Measurements from ENCODE around the gene KCNQ1OT1.

KCNQ1OT1 gene

DNA sequence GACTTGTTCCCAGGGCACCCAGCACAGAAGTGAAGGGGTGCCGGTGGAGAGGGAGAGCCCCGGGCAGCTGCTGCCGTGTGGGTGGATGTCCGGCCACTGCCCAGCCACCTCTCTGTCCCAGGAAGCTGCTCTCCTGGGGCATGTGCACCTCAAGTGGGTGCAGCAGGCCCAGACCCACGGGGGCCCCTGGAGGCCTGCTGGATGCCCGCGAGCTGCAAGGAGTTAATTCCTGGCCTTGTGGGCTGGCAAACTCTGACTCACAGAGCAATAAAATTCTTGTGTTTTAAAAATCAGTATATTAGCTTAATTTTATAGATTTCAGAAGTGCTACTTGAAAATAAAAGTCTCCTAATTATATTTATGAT lies 37.4 kb upstream of the KCNQ1OT1 start:
- DNase-seq (ENCODE audit: low read depth), result no peak

DNA sequence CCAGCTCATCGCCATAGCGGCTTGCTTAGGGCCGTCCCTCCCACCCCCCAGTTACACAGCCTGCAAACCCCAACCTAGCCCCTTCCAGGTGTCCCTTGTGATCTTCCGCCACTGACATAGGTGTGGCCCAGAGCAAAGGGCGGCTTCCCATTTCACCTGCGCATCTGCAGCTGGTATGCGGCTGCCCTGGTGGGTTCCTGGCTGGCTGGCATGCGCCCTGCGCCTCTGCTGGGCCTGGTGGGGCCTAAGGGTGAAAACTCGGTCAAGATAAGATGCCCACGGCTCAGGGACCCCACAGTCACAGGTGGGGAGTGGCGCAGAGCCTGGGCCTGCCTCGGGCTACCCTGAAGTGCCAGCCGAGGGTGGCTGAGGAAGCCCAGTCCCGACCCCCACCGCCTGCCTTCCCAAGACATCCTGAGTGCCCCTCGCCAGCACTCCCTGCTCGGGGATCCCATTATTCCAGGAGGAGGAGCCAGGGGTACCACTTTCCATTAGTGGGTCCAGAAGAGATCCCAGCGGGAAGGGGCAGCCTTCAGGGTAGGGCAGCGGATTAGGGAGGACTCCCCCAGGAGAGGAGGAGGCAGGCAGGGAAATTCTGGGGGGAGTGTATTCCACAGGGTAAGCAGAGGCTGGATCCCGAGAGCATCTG lies 36.9 kb upstream of the KCNQ1OT1 start:
- DNase-seq (ENCODE audit: low read depth), result no peak

DNA sequence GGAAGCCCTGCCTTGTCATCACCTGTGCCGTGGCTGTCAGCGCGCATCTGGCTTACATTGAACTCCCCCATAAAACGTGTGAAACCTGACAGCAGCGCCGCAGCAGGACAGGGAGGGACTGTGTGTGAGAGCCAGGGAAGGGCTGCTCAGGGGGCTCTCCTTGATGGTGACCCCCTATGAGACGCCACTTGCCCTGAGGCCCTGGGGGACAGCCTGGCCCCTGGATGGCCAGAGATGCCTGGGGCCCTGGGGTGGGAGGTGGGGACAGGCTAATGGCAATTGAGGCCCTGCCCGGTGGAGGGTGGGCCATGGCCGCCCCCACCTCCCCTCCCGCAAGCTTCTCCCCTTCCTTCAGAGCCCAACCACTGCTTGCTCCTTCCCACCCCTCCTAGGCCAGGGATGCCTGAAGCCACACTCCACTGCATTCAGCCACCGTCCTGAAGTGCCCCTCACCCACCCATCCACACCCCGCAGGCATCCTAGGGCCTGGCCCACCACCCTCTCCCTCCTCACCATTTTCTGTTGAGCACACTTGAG lies 35.3 kb upstream of the KCNQ1OT1 start:
- no peak for DNase-seq (ENCODE audit: low read depth)

DNA sequence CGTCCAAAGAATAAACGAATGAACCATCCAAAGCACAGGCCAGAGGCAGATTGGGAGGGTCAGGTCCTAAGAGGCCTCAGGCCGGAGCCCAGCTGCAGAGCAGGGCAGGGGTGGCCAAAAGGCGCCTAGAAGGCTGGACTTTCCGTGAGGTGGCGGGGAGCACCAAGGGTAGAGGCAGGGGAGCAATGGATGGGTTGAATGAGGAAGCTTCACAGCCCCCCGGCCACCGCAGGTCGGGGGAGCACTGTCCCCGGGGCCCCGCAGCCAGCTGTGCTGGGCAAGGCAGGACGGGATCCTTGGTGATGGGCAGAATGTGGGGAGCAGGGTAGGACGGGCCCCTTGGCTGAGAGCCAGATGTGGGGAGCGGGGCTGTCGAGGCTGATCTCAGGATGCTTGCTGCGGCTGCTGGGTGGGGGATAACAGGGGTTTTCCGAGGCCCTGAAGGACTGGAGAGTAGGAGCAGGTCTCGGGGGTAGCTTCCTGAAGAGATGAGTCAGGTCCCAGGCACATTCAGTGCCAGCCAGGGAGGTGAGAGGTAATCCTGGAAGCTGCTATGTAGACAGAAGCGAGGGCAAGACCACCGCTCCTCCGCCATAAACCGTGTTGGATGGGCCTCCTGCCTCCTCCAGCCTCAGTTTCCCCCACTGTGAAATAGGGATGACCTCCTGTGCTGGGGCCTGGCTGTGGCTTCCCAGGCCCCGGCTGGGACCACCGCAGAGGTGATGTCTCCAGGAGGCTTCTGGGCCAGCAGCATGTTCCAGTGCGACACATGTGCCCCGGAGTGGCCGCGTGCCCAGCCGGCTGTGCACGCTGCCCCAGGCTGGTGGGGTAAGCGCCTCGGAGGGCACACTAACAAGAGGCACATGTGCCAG lies 34.6 kb upstream of the KCNQ1OT1 start:
- DNase-seq (ENCODE audit: low read depth), result no peak

DNA sequence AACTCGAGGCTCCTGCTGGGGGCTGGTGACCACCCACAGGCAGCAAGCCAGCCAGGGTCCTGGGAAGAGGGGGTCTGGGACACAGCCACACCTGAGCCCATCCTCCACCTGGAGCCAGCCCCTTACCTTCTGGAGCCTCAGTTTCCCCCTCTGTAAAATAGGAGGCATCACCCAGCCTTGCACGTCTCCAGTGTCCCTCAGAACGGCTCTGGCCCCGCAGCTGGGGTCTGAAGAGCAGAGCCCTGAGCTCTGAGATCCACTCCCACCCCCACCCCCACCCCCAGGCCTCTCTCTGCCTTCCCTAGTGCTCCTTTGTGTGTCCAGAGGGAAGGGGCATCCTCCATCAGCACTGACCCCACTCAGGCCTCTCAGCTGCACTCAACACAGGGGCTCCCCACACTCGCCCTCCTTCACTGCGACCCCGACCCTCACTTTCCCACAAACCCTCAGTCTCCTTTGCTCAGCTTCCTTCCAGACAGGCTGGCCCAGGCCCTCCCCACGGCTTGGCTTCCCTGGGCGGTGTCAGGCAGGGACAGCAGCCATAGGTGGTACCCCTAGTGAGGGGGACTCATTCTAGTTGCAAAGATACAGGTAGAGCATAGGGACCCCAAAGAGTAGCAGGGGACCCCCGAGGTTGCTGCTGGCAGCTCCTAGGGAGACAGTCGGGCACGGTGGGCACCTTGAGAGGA lies 33.3 kb upstream of the KCNQ1OT1 start:
- no peak for DNase-seq (ENCODE audit: low read depth)

DNA sequence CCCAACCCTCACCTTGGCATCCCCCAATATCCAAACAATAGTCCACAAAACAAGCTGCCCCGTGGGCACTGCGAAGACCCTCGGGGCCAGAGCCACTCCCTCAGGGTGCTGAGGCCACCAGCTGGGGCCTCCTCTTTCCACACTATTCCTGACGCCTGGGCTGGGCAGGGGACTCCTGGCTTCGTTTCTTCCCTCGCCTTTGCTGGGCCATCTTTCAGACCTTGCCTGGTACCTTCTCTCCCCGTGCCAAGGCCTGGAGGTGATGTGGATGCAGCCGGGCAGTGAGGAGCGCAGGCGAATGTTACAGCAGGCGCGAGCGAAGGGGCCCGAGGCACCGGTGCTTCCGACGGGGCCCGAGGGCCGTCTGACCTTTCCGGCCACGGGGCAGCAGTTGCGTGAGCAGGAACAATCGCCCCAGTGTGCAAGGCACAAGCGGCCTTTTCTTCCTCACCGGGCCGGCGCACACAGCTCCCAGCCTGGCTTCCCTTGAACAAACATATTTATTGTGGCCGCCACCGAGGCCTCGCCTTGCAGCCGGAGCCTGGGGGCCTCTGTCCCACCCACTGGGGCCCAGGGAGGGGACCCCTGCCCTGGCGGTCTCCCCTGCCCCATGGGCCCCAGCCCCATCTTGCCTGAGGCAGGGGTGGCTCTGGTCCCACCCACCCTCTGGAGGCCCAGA lies 32.6 kb upstream of the KCNQ1OT1 start:
- DNase-seq (ENCODE audit: low read depth), result no peak

DNA sequence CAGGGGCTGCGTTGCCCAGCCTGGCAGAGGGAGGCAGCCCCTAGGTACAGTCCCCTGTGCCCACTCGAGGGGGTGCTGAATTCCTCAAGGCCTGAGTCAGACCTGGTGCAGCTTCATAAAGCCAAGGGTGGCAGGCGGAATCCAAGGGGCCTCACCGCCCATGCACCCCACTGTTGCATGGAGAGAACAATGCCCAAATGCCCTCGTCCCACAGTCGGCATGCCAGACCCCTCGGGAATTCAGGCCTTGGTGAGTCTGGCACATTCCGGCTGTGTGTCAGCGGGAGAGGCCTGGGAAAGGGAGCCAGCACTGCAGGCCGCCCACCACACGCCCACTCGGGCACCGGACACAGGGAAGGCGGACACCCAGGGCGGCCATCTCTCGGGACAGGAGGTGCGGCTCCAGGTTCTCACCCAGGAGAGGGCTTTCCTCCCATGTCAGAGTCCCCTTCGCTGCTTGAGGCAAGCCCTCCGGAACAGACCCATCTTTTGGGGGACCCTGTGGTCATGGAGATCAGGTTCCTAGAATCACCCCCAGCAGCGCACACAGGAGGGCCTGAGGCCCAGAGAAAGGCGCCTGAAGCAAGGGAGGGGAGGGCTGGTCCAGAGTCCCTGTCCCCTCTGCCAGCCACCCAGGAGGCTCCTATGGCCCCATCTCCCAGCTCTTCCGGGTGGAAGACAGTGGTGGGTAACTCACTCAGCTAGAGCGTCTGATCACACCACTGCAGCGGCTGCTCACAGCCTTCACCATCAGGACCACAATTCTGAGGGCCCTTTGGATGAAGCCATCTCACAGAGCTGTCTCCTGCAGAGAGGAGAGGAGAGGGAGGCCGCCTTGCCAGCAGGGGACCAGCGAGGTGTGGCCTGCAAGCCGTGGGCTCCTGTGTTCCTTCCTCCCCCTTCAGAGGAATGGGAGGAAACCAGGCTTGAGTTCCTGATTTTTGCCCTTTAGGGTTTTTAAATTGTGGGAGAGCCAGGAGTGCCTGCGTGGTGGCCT lies 31.6 kb upstream of the KCNQ1OT1 start:
- DNase-seq (ENCODE audit: low read depth), result no peak

DNA sequence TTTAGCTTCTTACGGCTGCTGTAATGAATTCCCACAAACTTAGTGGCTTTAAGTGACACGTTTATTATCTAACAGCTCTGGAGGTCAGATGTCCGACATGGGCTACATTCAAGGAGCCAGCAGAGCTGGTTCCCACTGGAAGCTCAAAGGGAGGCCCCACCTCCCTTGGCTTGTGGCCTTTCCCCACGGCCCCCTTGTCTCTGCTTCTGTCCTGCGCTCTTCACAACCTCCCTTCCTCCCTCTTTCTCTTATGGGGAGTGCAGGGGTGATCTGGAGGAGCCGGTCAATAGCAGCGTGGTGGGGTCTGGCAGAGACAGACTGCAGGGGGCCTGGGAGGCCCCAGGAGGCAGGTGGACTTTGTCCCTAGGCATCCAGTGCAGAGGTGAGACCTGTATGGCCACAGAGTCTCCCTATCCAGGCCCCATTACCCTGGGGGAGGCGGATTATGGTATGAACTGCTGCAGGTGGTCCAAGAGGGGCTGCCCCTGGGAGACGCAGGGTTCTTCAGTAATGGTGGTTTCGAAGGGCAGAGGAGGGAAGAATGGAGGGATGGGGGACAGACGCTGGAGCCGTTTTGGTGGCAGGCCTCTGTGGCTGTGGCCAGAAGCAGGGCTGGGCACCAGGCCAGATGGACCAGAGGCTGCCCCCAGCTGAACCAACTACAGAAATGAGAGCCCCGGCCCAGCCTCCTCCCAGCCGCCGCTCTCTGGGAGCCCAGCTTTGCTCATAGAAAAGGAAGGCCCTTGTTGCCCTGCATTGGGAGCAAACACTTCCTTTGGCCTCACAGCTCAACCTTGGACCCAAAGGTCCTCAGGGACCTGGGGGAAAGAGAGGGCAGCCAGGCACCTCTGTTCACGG lies 30.7 kb upstream of the KCNQ1OT1 start:
- no peak for DNase-seq (ENCODE audit: low read depth)

DNA sequence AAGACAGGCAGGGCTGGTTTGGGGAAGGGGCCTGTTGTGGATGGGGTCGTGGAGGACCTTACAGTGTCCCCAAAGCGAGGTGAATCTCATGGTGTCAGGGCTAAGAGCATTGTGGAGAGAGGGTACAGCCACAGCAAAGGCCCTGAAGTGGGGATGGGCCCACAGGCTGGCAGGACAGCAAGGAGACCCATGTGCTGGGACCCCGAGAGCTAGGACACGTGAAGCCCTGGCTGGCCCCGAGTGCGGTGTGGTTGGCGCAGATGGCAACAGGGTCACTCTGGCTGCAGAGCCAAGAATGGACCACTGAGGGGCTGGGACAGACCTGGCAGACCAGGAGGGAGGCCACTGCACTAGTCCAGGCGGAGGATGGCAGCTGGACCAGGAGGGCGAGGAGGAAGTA lies 30.0 kb upstream of the KCNQ1OT1 start:
- no peak for DNase-seq (ENCODE audit: low read depth)

DNA sequence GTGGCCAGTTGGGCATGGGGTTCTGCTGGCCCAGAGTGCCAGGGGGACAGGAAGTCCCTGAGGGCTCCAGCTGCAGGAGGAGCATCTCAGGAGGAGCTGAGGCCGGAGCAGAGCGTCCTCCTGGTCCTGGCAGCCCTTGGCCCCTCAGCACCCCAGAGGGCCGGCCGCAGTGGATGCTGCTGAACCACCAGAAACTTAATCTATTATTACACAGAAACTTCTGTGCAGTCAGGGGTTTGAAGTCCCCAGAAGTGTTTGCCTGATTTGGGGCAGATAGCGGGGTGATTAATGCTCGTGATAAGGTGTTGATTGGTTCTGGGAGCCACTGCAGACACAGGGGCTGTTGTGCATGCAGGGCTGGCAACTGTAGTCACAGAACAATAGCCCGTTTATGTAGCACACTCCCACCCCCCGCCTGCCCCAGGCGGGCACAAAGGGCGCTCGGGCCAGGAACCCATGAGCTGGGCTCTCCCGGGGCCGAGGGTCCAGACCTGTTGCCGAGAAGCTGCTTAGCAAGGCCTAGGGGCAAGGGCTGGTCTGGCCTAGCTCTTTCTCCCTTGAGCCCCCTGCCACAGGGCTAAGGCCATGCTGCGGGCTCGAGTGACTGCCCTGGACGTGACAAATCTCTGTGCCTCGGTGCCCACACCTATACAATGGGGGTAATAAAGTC lies 29.0 kb upstream of the KCNQ1OT1 start:
- no peak for DNase-seq (ENCODE audit: low read depth)

DNA sequence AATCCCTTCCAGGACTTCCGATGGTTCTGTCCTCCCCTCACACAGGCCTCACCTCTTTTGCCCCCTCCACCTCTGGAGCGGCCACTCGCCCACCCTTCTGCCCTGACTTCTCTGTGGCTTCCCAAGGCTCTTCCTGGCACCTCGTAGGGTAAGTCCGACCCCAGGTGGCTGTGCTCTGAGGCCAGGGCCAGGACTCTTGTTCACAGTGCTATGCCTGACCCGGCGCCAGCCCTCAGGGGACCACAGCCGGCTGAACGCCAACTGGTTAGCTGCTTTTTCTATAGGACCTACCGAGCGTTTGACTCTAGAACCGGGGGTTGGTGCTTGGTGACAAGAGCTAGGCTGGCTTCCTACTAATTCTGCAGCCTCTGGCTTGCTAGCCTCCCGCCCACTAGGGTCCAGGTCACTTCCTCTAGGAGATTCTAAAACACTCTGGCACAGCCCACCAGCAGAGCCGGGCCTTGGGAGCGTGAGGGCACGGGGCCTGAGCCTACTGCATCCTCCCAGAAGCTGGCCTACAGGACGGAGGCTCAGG lies 28.4 kb upstream of the KCNQ1OT1 start:
- DNase-seq (ENCODE audit: low read depth), result no peak

DNA sequence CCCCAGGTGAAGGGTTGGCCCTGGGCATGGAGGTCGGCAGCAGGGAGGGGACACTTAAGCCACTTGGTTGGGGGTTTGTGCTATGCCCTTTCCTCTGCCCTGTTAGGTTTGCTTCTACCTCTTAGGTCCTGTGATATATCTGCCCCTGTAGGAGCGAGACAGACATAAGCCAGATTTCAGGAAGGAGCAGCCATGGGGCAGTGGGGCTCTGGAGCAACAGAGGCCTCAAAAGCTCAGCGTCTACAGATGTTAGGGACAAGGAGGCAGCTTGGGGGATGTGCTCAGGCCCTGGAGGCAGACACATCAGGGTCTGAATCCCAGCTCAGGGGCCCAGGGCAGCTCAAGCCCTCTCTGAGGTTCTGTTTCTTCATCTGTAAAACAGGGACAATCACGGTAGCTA lies 27.2 kb upstream of the KCNQ1OT1 start:
- DNase-seq (ENCODE audit: low read depth), result no peak

DNA sequence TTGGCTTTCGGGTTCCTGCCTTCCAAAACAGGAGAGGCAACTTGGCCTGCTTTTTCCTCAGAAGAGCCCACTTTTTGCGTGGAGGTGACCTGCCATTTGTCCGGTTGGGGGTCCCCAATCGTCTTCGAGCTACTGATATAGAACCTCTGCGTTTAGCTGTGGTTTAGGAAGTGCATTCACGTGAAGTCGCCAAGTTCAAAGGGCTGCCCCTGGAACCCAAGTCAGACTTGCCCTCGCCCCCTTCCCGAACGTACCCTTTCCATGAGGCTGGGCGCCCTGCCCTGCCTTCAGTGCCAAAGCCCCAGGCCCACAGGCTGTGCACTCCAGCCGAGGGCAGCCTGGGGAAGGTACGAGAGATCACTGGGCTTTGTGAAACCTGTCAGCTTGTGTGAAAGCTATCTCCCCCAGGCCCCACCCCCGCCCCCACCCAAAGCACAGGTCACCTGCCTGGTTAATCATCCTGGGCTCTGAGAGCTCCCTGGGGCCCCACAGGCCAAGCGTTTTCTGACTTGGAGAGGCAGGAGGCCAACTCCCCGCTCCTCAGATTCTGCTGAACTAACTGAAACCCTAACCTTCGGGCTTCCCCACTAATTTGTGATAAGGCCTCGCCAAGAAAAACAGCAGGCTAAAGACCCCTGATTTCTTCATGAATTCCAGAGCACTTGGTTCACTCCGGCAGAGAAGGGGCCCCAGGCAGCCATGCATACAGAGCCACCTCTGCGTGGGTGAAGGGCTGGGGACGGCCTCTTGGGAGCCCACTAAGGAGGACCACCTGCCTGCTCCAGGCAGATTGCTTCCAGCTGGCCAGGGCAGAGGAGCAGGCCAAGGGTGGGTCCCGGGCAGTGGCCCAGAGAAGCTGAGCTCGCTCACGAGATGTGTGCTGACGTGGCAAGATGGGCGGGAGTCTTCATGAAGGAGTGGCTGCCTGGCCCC lies 25.8 kb upstream of the KCNQ1OT1 start:
- DNase-seq (ENCODE audit: low read depth), result no peak

DNA sequence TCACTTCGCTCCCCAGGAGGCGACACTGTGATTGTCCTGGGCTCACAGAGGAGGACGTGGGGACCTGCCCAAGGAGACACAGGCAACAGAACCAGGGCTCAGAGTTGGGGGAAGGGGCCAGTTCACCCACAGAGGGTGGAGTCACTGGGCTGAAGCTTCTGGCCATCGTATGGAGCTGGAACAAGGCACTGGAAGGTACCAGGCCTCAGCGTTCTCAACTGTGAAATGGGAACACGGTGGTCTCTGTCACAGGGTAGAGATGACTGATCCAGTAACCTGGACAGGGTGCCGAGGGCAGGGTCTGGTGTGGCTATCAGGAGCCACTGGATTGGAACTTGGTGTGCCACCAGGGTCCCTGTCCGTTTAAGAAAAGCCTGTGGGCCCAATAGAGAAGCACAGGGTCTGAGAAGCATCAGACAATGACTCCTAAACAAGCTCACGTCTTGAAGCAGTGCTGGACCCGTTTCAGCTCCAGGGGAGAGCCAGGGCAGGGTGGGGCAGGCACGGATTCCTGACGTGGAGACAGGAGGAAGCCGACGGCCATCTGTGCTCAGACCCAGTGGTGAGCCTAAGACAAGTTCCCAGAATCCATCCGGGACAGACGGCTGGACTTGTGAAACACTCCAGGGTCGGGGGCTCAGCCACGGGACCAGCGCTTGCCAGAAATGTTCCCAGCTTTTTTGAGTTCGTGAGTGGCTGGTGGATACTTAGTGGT lies 25.0 kb upstream of the KCNQ1OT1 start:
- DNase-seq (ENCODE audit: low read depth), result no peak

DNA sequence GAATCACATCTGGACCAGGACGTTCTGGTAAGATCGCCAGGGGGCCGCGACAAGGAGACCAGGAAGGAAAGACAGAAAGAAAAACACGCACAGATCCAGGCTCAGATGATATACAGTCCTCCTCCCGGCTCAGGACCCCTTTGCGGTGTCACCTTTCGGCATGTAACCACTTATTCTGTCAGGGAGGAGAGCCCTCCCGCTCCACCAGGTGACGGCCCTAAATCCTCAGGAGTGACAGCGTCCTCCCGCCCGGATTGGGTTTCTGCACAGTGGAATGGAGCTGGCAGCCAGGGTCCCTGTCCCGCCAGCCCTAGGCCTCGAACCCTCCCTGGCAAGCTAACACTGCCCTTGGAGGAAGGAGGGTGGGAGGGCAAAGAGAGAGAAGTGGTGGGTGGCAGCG lies 24.3 kb upstream of the KCNQ1OT1 start:
- no peak for DNase-seq (ENCODE audit: low read depth)

DNA sequence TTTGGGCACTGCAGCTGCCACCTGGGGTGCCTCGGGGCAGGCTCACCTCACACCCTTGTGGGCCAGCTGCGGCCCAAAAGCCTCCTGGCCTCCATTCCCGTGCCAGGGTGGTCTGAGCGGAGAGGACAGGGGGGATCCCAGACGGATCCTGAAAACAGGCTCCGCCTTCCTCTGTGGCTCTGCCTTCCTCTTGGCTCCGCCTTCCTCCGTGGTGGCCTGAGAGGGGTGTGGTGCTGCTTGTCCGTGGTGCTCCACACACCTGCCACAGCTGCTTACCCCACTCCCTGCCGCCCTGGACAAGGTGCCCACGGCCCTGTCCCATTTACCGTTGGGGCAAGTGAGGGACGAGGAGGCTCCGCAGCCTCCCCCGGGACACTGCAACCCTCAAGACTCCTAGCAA lies 23.2 kb upstream of the KCNQ1OT1 start:
- DNase-seq (ENCODE audit: low read depth), result no peak

DNA sequence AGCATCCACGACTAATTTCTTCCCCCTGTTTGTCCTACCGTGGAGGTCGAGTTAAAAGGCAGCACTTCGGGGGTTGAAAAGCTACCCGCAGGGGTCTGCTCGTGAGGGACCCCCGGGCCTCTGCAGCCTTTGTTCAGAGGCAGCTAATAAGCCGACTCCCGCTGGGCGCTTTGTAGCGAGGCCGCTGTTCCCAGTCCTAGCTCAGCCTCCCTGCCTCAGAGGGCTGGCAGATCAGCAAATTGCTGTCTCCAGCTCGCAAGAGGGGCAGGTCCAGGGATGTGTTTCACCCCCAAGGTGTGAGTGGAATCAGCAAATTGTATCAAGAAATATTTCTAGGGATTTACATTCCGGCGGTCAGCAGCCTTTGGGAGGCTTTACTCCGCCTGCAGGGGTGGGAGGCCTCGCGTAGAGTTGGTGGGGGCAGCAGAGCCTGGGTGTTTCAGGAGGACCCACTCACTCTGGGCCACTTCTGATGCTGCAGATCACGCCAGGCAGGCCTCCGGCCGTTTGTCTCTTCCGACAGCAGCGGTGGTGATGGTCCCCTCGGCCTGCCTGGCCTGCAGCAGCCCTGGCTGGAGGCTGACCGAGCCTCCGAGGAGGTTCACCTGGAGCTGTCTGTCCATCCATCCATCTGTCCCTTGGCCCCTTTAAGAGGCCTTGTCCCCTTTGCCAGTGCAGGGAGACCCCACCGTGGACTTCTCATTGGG lies 21.6 kb upstream of the KCNQ1OT1 start:
- DNase-seq (ENCODE audit: low read depth), result no peak

Data from activated T-helper 1 cell treated with Interleukin-2 at 50 U/mL for 16 hours (primary cell).